IgD-negative memory B cell (primary cell): ENCODE data around the gene SHROOM3. TPM values are rescaled to one million over a fixed set of nuclear protein-coding genes. Genes with fewer than 3 reads are reported as not detected.

Source experiments
- H3K27ac Mint-ChIP-seq, 3 donors: one replicate each; pipeline ENCODE4 v1.8.0; 2020 to 2022; ENCODE audit warnings: mild to moderate bottlenecking in 3 of 3, mixed read lengths in 3 of 3, moderate library complexity in 1 of 3
- H3K27me3 Mint-ChIP-seq: one replicate; pipeline ENCODE4 v1.8.0; 2021; ENCODE audit warnings: mixed read lengths
- H3K36me3 Mint-ChIP-seq: one replicate; pipeline ENCODE4 v1.8.0; 2020; ENCODE audit warnings: mild to moderate bottlenecking, mixed read lengths
- H3K4me1 Mint-ChIP-seq, 3 donors: one replicate each; pipeline ENCODE4 v1.8.0; 2020 to 2022; ENCODE audit warnings: mixed read lengths in 3 of 3, mild to moderate bottlenecking in 1 of 3
- H3K4me3 Mint-ChIP-seq, 4 donors: one replicate each; pipeline ENCODE4 v1.8.0; 2020 to 2022; ENCODE audit warnings: mild to moderate bottlenecking in 4 of 4, mixed read lengths in 4 of 4, moderate library complexity in 3 of 4
- H3K9me3 Mint-ChIP-seq, 3 donors: one replicate each; pipeline ENCODE4 v1.8.0; 2020 to 2021; ENCODE audit warnings: mixed read lengths in 3 of 3, mild to moderate bottlenecking in 1 of 3
- polyA plus RNA-seq: library from polyadenylated mRNA; unstranded; fragments of 300-500 nt; fragmentation: Illumina TruSeq; gene quantifications from one replicate; pipeline ENCODE4 v1.2.3, GENCODE V29; 2021

The SHROOM3 gene
- polyA plus RNA-seq, 1 donor from 2014 or later, result not detected

GRCh38 chr4:76532805-76533204, 97.8 kb downstream of the SHROOM3 start:
- H3K27me3 Mint-ChIP-seq, result peaks cover 2% of the 10 kb centered on the region
- H3K9me3 Mint-ChIP-seq, result peaks cover 0 to 2% (median 0%) of the 10 kb centered on the region in 3 donors
- no peaks in the 10 kb centered on the region for H3K4me1 Mint-ChIP-seq
- no peak overlapping the region for H3K4me3 Mint-ChIP-seq
- no peak overlapping the region for H3K27ac Mint-ChIP-seq
- no peaks in the 10 kb centered on the region for H3K36me3 Mint-ChIP-seq

- peak overlapping the region in 1 of 3 donors; percentile 25 for H3K27ac Mint-ChIP-seq
- H3K4me1 Mint-ChIP-seq, result no peaks in the 10 kb centered on the region
- H3K9me3 Mint-ChIP-seq, result peaks cover 0 to 2% (median 0%) of the 10 kb centered on the region in 3 donors
- H3K27me3 Mint-ChIP-seq, result peaks cover 3% of the 10 kb centered on the region
- no peaks in the 10 kb centered on the region for H3K36me3 Mint-ChIP-seq
- no peak overlapping the region for H3K4me3 Mint-ChIP-seq
Measured at GRCh38 chr4:76533314-76533713, 98.3 kb downstream of the SHROOM3 start.

GRCh38 chr4:76535603-76536372, 100.8 kb downstream of the SHROOM3 start:
- Mint-ChIP-seq H3K36me3 (no peaks in the 10 kb centered on the region), H3K9me3 (peaks cover 0 to 2% (median 0%) of the 10 kb centered on the region in 3 donors), H3K27me3 (peaks cover 4% of the 10 kb centered on the region), H3K4me3 (no peak overlapping the region), H3K27ac (no peak overlapping the region), H3K4me1 (no peaks in the 10 kb centered on the region)

GRCh38 chr4:76536373-76536689, 101.3 kb downstream of the SHROOM3 start:
- H3K4me1 Mint-ChIP-seq, result no peaks in the 10 kb centered on the region
- H3K36me3 Mint-ChIP-seq, result no peaks in the 10 kb centered on the region
- H3K27me3 Mint-ChIP-seq, result peaks cover 4% of the 10 kb centered on the region
- peaks cover 0 to 2% (median 0%) of the 10 kb centered on the region in 3 donors for H3K9me3 Mint-ChIP-seq
- H3K27ac Mint-ChIP-seq, result no peak overlapping the region
- H3K4me3 Mint-ChIP-seq, result no peak overlapping the region

GRCh38 chr4:76538296-76538695, 103.3 kb downstream of the SHROOM3 start:
- no peaks in the 10 kb centered on the region for H3K4me1 Mint-ChIP-seq
- no peak overlapping the region for H3K4me3 Mint-ChIP-seq
- peaks cover 4% of the 10 kb centered on the region for H3K27me3 Mint-ChIP-seq
- no peak overlapping the region for H3K27ac Mint-ChIP-seq
- no peaks in the 10 kb centered on the region for H3K36me3 Mint-ChIP-seq
- H3K9me3 Mint-ChIP-seq, result peaks cover 0 to 2% (median 0%) of the 10 kb centered on the region in 3 donors

- Mint-ChIP-seq H3K27ac (no peak overlapping the region), H3K36me3 (no peaks in the 10 kb centered on the region), H3K4me3 (no peak overlapping the region), H3K27me3 (peaks cover 2% of the 10 kb centered on the region), H3K4me1 (peaks cover 0 to 2% (median 0%) of the 10 kb centered on the region in 3 donors), H3K9me3 (peaks cover 0 to 2% (median 0%) of the 10 kb centered on the region in 3 donors)
Measured at GRCh38 chr4:76539979-76540378, 105.0 kb downstream of the SHROOM3 start.

- Mint-ChIP-seq H3K36me3 (no peaks in the 10 kb centered on the region), H3K27me3 (peaks cover 2% of the 10 kb centered on the region), H3K4me1 (peaks cover 0 to 5% (median 2%) of the 10 kb centered on the region in 3 donors), H3K4me3 (no peak overlapping the region), H3K27ac (no peak overlapping the region), H3K9me3 (peaks cover 0 to 2% (median 0%) of the 10 kb centered on the region in 3 donors)
Measured at GRCh38 chr4:76540486-76540885, 105.5 kb downstream of the SHROOM3 start.

- Mint-ChIP-seq H3K27ac (no peak overlapping the region), H3K27me3 (peaks cover 4% of the 10 kb centered on the region), H3K4me1 (peaks cover 0 to 7% (median 3%) of the 10 kb centered on the region in 3 donors), H3K9me3 (no peaks in the 10 kb centered on the region), H3K4me3 (no peak overlapping the region), H3K36me3 (no peaks in the 10 kb centered on the region)
Measured at GRCh38 chr4:76543378-76543777, 108.3 kb downstream of the SHROOM3 start.

- Mint-ChIP-seq H3K27ac (no peak overlapping the region), H3K36me3 (no peaks in the 10 kb centered on the region), H3K9me3 (no peaks in the 10 kb centered on the region)
Measured at GRCh38 chr4:76544725-76545124, 109.7 kb downstream of the SHROOM3 start.

GRCh38 chr4:76545226-76545884, 110.3 kb downstream of the SHROOM3 start:
- no peaks in the 10 kb centered on the region for H3K9me3 Mint-ChIP-seq
- H3K4me3 Mint-ChIP-seq, result no peak overlapping the region
- peaks cover 0 to 7% (median 3%) of the 10 kb centered on the region in 3 donors for H3K4me1 Mint-ChIP-seq
- H3K27ac Mint-ChIP-seq, result no peak overlapping the region
- peaks cover 3% of the 10 kb centered on the region for H3K27me3 Mint-ChIP-seq
- H3K36me3 Mint-ChIP-seq, result no peaks in the 10 kb centered on the region

More at GRCh38 chr4:76544725-76545124, 109.7 kb downstream of the SHROOM3 start:
- H3K4me3 Mint-ChIP-seq, result no peak overlapping the region
- peaks cover 0 to 7% (median 3%) of the 10 kb centered on the region in 3 donors for H3K4me1 Mint-ChIP-seq
- peaks cover 3% of the 10 kb centered on the region for H3K27me3 Mint-ChIP-seq

GRCh38 chr4:76546327-76546726, 111.3 kb downstream of the SHROOM3 start:
- Mint-ChIP-seq H3K4me1 (peaks cover 0 to 7% (median 3%) of the 10 kb centered on the region in 3 donors), H3K36me3 (no peaks in the 10 kb centered on the region), H3K4me3 (no peak overlapping the region), H3K27me3 (peaks cover 3% of the 10 kb centered on the region), H3K9me3 (no peaks in the 10 kb centered on the region), H3K27ac (no peak overlapping the region)

GRCh38 chr4:76546759-76547742, 112.0 kb downstream of the SHROOM3 start:
- peak overlapping the region in 1 of 3 donors; percentile 26 for H3K27ac Mint-ChIP-seq
- H3K27me3 Mint-ChIP-seq, result peaks cover 3% of the 10 kb centered on the region
- peaks cover 0 to 7% (median 3%) of the 10 kb centered on the region in 3 donors for H3K4me1 Mint-ChIP-seq
- H3K36me3 Mint-ChIP-seq, result no peaks in the 10 kb centered on the region
- H3K4me3 Mint-ChIP-seq, result no peak overlapping the region
- no peaks in the 10 kb centered on the region for H3K9me3 Mint-ChIP-seq

- Mint-ChIP-seq H3K27me3 (peaks cover 3% of the 10 kb centered on the region), H3K9me3 (no peaks in the 10 kb centered on the region), H3K36me3 (no peaks in the 10 kb centered on the region)
Measured at GRCh38 chr4:76548704-76549103, 113.7 kb downstream of the SHROOM3 start.

GRCh38 chr4:76549765-76550164, 114.7 kb downstream of the SHROOM3 start:
- no peak overlapping the region for H3K27ac Mint-ChIP-seq
- no peaks in the 10 kb centered on the region for H3K9me3 Mint-ChIP-seq
- H3K36me3 Mint-ChIP-seq, result no peaks in the 10 kb centered on the region
- H3K27me3 Mint-ChIP-seq, result peaks cover 3% of the 10 kb centered on the region
- H3K4me3 Mint-ChIP-seq, result no peak overlapping the region
- H3K4me1 Mint-ChIP-seq, result peaks cover 2 to 6% (median 3%) of the 10 kb centered on the region in 3 donors

More at GRCh38 chr4:76548704-76549103, 113.7 kb downstream of the SHROOM3 start:
- no peak overlapping the region for H3K4me3 Mint-ChIP-seq
- H3K27ac Mint-ChIP-seq, result no peak overlapping the region
- peaks cover 2 to 7% (median 3%) of the 10 kb centered on the region in 3 donors for H3K4me1 Mint-ChIP-seq
